Embryonic facial prominence (tissue), 1 donor: ENCODE results near the gene KIF18B.

ENCODE experiments used
- DNase-seq: peaks from one replicate; pipeline ENCODE4 v3.0.0-alpha.2; 2016; ENCODE audit errors: extremely low spot score

Gene KIF18B

DNA sequence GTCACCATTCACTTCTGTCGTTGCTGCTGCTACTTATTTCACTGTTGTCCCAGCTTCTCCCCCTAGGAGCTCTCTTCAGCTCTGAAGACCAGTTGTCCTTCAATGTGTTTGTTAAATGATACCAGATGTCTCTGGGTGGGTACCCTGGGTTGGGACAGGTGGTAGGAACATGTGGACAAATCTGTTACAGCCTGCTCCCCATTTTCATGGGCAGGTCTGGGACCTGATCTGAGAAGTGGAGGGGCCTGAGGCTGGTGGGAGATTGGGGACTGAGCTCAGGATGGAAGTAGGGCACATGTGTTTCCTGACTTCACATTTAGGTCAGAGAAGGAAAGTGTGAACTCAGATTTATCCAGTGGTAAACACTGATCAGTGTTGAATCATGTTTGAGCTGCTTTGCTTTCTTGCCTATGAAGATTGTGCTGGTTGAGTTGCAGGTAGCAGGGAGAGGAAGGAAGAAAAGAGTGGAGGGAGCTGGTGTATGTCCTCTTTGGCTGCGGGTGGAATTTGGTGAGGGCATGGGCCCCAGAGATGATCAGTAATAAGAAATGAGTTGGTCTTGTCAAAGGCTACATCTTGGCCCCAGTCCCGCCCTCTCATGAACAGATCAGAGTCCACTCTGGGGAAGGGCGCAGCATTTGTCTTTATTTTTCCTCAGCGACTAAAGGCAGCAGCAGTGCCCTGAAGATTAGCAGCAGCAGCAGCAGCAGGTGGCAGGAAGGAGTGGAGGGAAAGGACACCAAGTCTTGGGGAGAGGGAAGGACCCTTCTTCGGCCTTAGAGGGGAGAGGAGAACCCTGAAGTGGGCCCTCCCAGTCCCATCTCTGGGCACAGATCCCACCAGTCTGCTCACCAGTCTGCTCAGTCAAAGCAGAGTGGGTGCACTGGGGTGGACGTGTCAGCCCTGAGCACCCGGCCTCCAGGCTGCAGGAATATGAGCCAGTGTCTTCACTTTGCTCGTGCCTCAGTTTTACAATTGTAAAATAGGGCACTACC lies 42.3 kb downstream of the KIF18B start:
- no peak for DNase-seq

DNA sequence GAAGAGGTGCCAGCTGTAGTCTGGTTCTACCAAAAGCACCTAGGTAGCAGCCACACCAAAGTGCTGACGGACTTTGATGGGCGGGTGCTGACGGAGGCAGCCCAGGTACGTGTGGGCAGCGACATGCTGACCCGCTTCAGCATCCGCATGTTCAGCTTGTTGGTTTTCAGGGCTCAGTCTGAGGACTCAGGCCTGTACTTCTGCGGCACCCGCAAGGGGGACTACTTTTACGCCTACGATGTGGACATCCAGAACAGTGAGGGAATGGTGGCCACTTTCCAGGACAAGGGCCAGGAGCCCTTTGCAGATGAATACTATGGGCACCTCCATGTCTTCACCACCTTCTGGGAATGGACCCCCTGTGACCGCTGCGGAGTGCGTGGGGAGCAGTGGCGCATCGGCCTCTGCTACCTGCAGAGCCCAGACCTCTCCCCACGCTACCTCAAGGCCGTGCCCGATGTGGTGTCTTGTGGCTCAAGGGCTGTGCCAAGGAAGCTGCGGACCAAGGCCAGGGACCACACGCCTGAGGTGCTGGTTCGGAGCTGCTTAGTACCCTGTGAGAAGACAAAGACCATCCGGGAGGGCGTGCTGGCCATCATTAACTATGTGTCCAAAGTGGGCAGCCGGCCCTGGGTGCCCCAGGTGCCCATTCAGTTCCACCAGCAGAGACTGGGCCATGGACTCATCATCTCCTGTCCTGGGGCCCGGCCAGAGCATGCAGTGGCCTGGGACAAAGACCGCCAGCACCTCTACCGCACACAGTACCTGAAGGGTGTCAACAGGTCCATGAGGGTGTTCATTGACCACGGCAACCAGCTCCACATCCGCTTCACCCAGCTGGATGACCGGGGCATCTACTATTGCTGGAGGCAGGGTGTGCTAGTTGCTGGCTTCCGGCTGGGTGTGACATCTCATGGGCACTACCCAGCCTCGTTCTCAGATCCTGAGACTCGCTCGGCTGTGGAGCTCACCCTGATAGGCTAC lies 43.3 kb downstream of the KIF18B start:
- no peak for DNase-seq

- DNase-seq = no peak
These were observed 44.4 kb downstream of the KIF18B start for GRCh38 chr17:44903012-44903685.

DNA sequence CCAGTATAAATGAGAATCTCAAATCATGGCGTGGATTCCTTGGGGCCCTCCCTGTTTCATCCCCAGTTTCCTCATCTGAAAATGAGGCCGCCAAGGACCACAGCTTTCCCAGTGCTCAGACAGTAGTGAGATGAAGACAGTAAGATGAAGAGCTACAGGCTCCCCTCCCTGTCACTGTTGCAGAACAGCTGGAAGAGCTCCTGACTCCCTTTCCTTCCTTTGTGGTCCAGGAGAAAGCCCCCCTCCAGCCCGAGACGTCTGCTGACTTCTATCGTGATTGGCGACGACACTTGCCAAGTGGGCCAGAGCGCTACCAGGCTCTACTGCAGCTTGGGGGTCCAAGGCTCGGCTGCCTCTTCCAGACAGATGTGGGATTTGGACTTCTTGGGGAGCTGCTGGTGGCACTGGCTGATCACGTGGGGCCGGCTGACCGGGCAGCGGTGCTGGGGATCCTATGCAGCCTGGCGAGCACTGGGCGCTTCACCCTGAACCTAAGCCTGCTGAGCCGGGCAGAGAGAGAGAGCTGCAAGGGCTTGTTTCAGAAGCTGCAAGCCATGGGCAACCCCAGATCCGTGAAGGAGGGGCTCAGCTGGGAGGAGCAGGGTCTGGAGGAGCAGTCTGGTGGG lies 45.3 kb downstream of the KIF18B start:
- DNase-seq = no peak

GRCh38 chr17:44901411-44901921 lies 46.1 kb downstream of the KIF18B start:
- DNase-seq = no peak

GRCh38 chr17:44900894-44901293 lies 46.7 kb downstream of the KIF18B start:
- no peak for DNase-seq

DNA sequence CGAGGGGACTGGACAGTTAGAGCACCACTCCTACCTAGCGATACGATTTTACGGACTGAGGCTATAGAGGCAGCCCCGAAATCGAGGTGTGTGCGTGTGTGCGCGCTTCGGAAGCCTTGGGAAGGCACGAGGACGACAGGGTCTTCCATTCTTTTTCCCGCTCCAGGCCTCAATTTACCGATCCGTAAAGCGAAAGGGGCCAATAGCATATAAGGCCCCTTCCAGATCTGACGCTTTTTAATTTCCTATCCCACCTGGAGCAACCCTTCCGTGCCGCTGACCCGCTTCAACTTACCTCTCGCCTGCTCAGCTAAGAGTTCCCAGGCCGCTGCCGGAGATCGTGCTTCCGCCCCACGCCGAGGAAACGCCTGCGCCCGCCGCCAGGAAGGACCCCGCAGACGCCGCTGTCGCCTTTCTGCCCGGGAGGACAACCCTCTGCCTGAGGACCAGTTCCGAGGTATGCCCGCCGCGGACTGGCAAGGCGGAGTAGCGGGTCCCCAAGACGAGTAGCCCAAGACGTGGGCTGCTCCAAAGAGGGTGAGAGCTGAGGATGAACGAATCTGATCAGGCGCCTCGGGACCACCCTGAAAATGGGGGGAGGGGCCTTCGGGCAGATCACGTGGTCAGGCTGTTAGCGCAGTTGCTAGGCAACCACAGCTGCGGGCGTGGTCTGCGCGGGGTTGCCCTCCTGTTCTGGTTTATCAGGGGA lies 48.3 kb downstream of the KIF18B start, which contains the start of gene EFTUD2:
EFTUD2 (minus strand) TSS at position 372 of the 709 bp plus-strand sequence. CDS start 4,924 bp downstream, outside the sequence.
- DNase-seq = peak; percentile 90

- peak; percentile 14 for DNase-seq
These were observed 48.9 kb downstream of the KIF18B start for GRCh38 chr17:44898768-44899073.

- DNase-seq = no peak
These were observed 52.9 kb downstream of the KIF18B start for GRCh38 chr17:44894642-44895041.

- no peak for DNase-seq
These were observed 55.3 kb downstream of the KIF18B start for GRCh38 chr17:44892250-44892649.

GRCh38 chr17:44889003-44889402 lies 58.6 kb downstream of the KIF18B start:
- no peak for DNase-seq

DNA sequence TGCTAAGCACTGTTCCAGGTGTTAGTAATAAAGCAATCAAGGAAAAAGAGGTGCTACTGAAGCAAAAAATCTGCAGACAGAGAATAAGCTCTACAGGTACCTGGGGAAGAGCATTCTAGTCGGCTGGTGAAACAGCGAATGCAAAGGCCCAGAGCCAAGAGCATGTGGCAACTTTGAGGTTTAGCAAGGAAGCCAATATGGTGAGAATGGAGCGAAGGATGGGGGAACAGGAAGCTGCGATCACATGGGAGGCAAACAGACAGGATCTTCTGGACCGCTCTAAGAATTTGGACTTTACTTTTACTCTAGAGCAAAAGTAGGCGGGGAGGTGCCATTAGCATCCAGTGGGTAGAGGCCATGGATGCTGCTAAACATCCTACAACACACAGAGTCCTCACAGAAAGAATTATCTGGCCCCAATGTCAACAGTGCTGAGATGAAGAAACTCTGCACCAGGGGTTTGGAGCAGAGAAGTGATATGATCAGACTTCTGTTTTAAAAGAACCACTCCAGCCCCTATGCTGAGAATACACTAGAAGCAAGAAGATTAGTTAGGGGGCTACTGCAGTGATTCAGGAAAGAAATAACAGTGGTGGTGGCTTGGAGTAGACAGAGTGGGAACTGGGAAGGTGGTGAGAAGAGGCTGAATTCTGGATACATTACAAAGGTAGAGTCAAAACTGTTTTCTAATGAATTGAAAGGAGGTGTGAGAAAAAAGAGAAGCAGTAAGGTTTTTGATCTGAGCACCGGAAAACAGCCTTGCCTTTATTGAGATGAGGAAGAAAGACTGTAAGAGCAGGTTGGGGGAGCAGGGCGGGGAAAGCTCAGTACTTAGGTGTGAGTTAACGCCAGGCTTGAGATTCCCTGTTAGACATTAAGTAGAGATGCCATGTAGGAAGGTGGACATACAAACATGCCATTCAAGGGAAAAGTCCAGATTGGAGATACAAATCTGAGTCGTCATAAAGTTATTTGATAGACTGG lies 59.3 kb downstream of the KIF18B start:
- DNase-seq = no peak

DNA sequence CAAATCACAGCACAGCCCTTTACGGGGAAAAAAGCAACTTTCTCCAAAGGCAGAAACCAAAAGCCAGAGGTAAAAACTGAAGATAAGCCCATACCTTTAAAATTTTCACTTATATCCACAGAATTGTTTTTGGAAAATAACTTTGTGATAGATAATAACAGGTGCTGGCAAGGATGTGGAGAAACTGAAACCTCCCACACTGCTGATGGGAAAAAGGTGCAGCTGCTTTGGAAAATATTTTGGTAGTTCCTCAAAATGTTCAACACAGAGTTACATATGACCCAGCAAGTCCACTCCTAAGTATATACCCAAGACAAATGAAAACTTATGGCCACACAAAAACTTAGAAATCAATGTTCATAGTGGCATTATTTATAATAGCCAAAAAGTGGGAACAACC lies 60.6 kb downstream of the KIF18B start:
- no peak for DNase-seq

DNA sequence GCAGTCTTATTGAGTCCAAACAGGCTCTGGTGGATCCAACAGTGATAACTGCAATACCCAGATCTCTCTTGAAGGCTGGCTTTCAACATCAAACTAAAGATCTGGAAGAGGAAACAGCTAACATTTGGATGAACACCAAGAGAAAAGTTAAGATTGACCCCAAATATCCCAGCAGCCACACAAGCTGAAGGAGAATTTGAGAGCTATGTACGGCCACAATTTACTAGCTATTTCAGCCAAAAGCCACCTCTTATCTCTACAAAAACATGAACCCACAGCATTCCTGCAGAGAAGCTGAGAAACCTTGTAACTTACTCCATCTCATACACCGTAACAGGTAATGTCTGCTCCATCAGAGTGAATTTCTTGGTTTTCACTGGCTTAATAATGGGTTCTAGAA lies 62.6 kb downstream of the KIF18B start:
- no peak for DNase-seq

GRCh38 chr17:44881145-44881544 lies 66.4 kb downstream of the KIF18B start:
- DNase-seq = no peak

- no peak for DNase-seq
These were observed 67.5 kb downstream of the KIF18B start for GRCh38 chr17:44880062-44880461.

DNA sequence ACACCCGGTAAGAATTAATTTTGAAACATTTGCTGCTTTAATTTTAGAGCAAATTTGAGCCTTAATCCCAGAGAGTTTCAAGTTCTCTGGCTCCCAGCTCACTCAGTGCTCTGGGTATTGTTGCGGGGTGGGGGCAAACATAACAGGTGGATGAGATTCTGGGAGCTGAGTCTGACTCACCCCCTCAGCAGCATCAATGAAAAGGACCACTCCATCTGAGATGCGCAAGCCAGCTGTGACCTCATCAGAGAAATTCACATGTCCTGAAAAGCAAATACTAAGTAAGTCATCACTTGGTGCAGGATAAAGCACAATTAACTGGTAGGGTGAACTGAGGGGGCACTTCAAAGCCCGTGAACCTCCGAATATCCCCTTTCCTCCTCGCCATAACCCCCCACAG lies 68.2 kb downstream of the KIF18B start:
- no peak for DNase-seq

- DNase-seq = no peak
These were observed 68.8 kb downstream of the KIF18B start for GRCh38 chr17:44878627-44879221.

DNA sequence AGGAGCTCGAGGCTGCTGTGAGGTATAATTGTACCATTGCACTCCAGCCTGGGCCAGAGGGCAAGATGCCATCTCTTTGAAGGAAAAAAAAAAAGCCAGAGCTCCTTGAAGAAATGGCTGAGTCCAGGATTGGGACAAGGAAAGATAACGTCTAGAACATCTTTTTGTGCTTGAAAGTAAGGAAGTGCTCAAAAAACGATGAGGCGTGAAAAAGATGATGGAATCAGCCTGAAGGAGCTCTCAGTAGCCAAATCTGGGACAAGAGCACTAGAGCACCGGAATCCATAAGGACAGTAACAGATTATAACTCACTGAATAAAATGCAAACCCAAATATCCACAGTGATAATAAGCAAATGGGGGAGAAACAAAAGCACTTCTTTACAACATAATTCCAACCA lies 70.5 kb downstream of the KIF18B start:
- DNase-seq = no peak
